ENCODE data around the gene WIPF2.
"Not testable (repeated sequence)": the region's sequence is repeated elsewhere in the genome, so short reads cannot be mapped to it uniquely, and the experiment has no call there.

WIPF2 gene

GRCh38 chr17:40295488-40296436, 76.7 kb downstream of the WIPF2 start:
- no peak for DNase-seq (ENCODE audit: low read depth)

GRCh38 chr17:40297511-40297910, 78.4 kb downstream of the WIPF2 start:
- DNase-seq (ENCODE audit: low read depth), result no peak

- no peak for DNase-seq (ENCODE audit: low read depth)
Measured at GRCh38 chr17:40298726-40299125, 79.6 kb downstream of the WIPF2 start.

- DNase-seq (ENCODE audit: low read depth), result not testable (repeated sequence)
Measured at GRCh38 chr17:40299159-40299757, 80.2 kb downstream of the WIPF2 start.

GRCh38 chr17:40301315-40301714, 82.2 kb downstream of the WIPF2 start:
- no peak for DNase-seq (ENCODE audit: low read depth)

GRCh38 chr17:40303009-40303657, 84.0 kb downstream of the WIPF2 start:
- DNase-seq (ENCODE audit: low read depth), result no peak

GRCh38 chr17:40303708-40304551, 84.8 kb downstream of the WIPF2 start:
- DNase-seq (ENCODE audit: low read depth), result no peak

GRCh38 chr17:40304552-40304863, 85.4 kb downstream of the WIPF2 start:
- DNase-seq (ENCODE audit: low read depth), result not testable (repeated sequence)

- not testable (repeated sequence) for DNase-seq (ENCODE audit: low read depth)
Measured at GRCh38 chr17:40304866-40305265, 85.8 kb downstream of the WIPF2 start.

- no peak for DNase-seq (ENCODE audit: low read depth)
Measured at GRCh38 chr17:40306395-40306794, 87.3 kb downstream of the WIPF2 start.

GRCh38 chr17:40307001-40307730, 88.1 kb downstream of the WIPF2 start:
- no peak for DNase-seq (ENCODE audit: low read depth)

- no peak for DNase-seq (ENCODE audit: low read depth)
Measured at GRCh38 chr17:40307740-40308239, 88.7 kb downstream of the WIPF2 start.

GRCh38 chr17:40309031-40309948, 90.2 kb downstream of the WIPF2 start, which contains the start of gene RARA:
TSS of gene RARA (plus strand) at chr17:40309180. CDS start at chr17:40331219, 22,039 bp downstream.
- no peak for DNase-seq (ENCODE audit: low read depth)

GRCh38 chr17:40309949-40310510, 90.9 kb downstream of the WIPF2 start:
- no peak for DNase-seq (ENCODE audit: low read depth)

GRCh38 chr17:40310882-40311391, 91.8 kb downstream of the WIPF2 start:
- DNase-seq (ENCODE audit: low read depth), result no peak

- no peak for DNase-seq (ENCODE audit: low read depth)
Measured at GRCh38 chr17:40311575-40311974, 92.5 kb downstream of the WIPF2 start.

GRCh38 chr17:40312131-40312731, 93.1 kb downstream of the WIPF2 start:
- DNase-seq (ENCODE audit: low read depth), result no peak

- no peak for DNase-seq (ENCODE audit: low read depth)
Measured at GRCh38 chr17:40312893-40313667, 94.0 kb downstream of the WIPF2 start.

All from T follicular helper cell (primary cell).